NT2/D1 (cell line): ENCODE data around the gene SEC24C.

Experiments used
- SUZ12 ChIP-seq: IDR thresholded peaks from 2 replicates; pipeline ENCODE4 v1.6.1; 2011; ENCODE audit not compliant: insufficient read length, insufficient read depth; ENCODE audit errors: extremely low read depth
- YY1 ChIP-seq: IDR thresholded peaks from 2 replicates; pipeline ENCODE4 v1.6.1; 2011; ENCODE audit not compliant: insufficient read length, insufficient read depth

- no peak for TF ChIP-seq SUZ12
- no peak for TF ChIP-seq YY1
Measured at GRCh38 chr10:73790886-73791625, 46.9 kb downstream of the SEC24C start.
